ENCODE results near the gene TIAM1.
"Not testable (repeated sequence)": the region's sequence is repeated elsewhere in the genome, so short reads cannot be mapped to it uniquely, and the experiment has no call there.

Gene TIAM1

GRCh38 chr21:31252091-31252490, 92.0 kb downstream of the TIAM1 start:
- no peak for DNase-seq

GRCh38 chr21:31251686-31252085, 92.4 kb downstream of the TIAM1 start:
- no peak for DNase-seq

- DNase-seq: no peak
Measured at GRCh38 chr21:31248598-31248997, 95.5 kb downstream of the TIAM1 start.

- DNase-seq: no peak
Measured at GRCh38 chr21:31243611-31244010, 100.5 kb downstream of the TIAM1 start.

GRCh38 chr21:31236528-31236927, 107.5 kb downstream of the TIAM1 start:
- no peak for DNase-seq

GRCh38 chr21:31235671-31236450, 108.2 kb downstream of the TIAM1 start:
- no peak for DNase-seq

- DNase-seq: no peak
Measured at GRCh38 chr21:31234936-31235335, 109.1 kb downstream of the TIAM1 start.

- DNase-seq: no peak
Measured at GRCh38 chr21:31233711-31234110, 110.3 kb downstream of the TIAM1 start.

- DNase-seq: no peak
Measured at GRCh38 chr21:31232344-31232743, 111.7 kb downstream of the TIAM1 start.

GRCh38 chr21:31230937-31231336, 113.1 kb downstream of the TIAM1 start:
- no peak for DNase-seq

- DNase-seq: not testable (repeated sequence)
Measured at GRCh38 chr21:31228723-31229122, 115.3 kb downstream of the TIAM1 start.

- DNase-seq: no peak
Measured at GRCh38 chr21:31225713-31226112, 118.3 kb downstream of the TIAM1 start.

- no peak for DNase-seq
Measured at GRCh38 chr21:31222142-31222541, 121.9 kb downstream of the TIAM1 start.

- no peak for DNase-seq
Measured at GRCh38 chr21:31221043-31221442, 123.0 kb downstream of the TIAM1 start.

- DNase-seq: no peak
Measured at GRCh38 chr21:31220575-31220974, 123.5 kb downstream of the TIAM1 start.

GRCh38 chr21:31218830-31219608, 125.0 kb downstream of the TIAM1 start:
- DNase-seq: no peak

GRCh38 chr21:31216206-31216605, 127.9 kb downstream of the TIAM1 start:
- no peak for DNase-seq

GRCh38 chr21:31213787-31214186, 130.3 kb downstream of the TIAM1 start:
- no peak for DNase-seq

GRCh38 chr21:31211836-31212235, 132.2 kb downstream of the TIAM1 start:
- no peak for DNase-seq

GRCh38 chr21:31205412-31205811, 138.6 kb downstream of the TIAM1 start:
- DNase-seq: no peak

- DNase-seq: no peak
Measured at GRCh38 chr21:31204801-31205200, 139.3 kb downstream of the TIAM1 start.

GRCh38 chr21:31203431-31204054, 140.5 kb downstream of the TIAM1 start:
- DNase-seq: no peak

- DNase-seq: no peak
Measured at GRCh38 chr21:31201548-31201947, 142.5 kb downstream of the TIAM1 start.

GRCh38 chr21:31201144-31201543, 142.9 kb downstream of the TIAM1 start:
- DNase-seq: no peak
